ENCODE results near the gene PFKFB3. TPM values are rescaled to one million over a fixed set of nuclear protein-coding genes. Genes with fewer than 3 reads are reported as not detected.
"Not testable (repeated sequence)": the region's sequence is repeated elsewhere in the genome, so short reads cannot be mapped to it uniquely, and the experiment has no call there.

The PFKFB3 gene
- total RNA-seq, 1 experiment from 2014 or later, result 21.8 TPM

DNA sequence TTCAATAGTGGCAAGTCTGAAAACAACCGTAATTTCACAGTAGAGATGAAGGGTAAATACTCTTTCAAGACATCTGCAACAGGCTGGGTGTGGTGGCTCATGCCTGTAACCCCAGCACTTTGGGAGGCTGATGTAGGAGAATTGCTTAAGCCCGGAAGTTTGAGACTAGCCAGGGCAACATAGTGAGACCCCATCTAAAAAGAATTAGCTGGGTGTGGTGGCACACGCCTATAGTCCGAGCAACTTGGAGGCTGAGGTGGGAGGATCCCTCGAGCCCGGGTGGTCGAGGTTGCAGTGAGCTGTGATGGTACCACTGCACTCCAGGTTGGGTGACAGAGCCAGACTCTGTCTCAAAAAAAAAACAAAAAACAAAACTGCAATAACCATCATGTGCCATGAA is 71.8 kb downstream of the PFKFB3 start:
- H3K9me3 ChIP-seq (replicated peaks), result no peaks in the 10 kb centered on the region
- H3K4me1 ChIP-seq (replicated peaks), result peaks cover 22% of the 10 kb centered on the region
- H3K27me3 ChIP-seq (replicated peaks), result no peaks in the 10 kb centered on the region
- H3K27ac ChIP-seq, result peak overlapping the region; percentile 83
- DNase-seq (ENCODE audit: low read depth in 1 of 2, low spot score in 2 of 2), result no peak
- H3K36me3 ChIP-seq, result no peaks in the 10 kb centered on the region
- no peak overlapping the region for H3K4me3 ChIP-seq

GRCh38 chr10:6275022-6275997 is 72.6 kb downstream of the PFKFB3 start:
- DNase-seq (ENCODE audit: low read depth in 1 of 2, low spot score in 2 of 2), result peak; percentile 96 to 99
- Histone ChIP-seq H3K27me3 (replicated peaks) (no peaks in the 10 kb centered on the region), H3K4me3 (peak overlapping the region; percentile 26), H3K27ac (peak overlapping the region; percentile 83), H3K9me3 (replicated peaks) (0 out of 2 replicates have a peak, but pooled peaks cover 3% of the 10 kb centered on the region), H3K4me1 (replicated peaks) (peaks cover 30% of the 10 kb centered on the region), H3K36me3 (no peaks in the 10 kb centered on the region)

- no peak for DNase-seq (ENCODE audit: low read depth in 1 of 2, low spot score in 2 of 2)
- Histone ChIP-seq H3K4me1 (replicated peaks) (peaks cover 30% of the 10 kb centered on the region), H3K27ac (peak overlapping the region; percentile 83), H3K4me3 (no peak overlapping the region), H3K9me3 (replicated peaks) (0 out of 2 replicates have a peak, but pooled peaks cover 3% of the 10 kb centered on the region), H3K27me3 (replicated peaks) (no peaks in the 10 kb centered on the region), H3K36me3 (no peaks in the 10 kb centered on the region)
Measured at GRCh38 chr10:6276356-6276755, 73.6 kb downstream of the PFKFB3 start.

- DNase-seq (ENCODE audit: low read depth in 1 of 2, low spot score in 2 of 2), result no peak
- Histone ChIP-seq H3K36me3 (no peaks in the 10 kb centered on the region), H3K4me3 (no peak overlapping the region), H3K27ac (peak overlapping the region; percentile 34; the same call in 1 of the 2 replicates), H3K27me3 (replicated peaks) (no peaks in the 10 kb centered on the region), H3K9me3 (replicated peaks) (0 out of 2 replicates have a peak, but pooled peaks cover 3% of the 10 kb centered on the region), H3K4me1 (replicated peaks) (peaks cover 30% of the 10 kb centered on the region)
Measured at GRCh38 chr10:6278519-6279120, 75.9 kb downstream of the PFKFB3 start.

DNA sequence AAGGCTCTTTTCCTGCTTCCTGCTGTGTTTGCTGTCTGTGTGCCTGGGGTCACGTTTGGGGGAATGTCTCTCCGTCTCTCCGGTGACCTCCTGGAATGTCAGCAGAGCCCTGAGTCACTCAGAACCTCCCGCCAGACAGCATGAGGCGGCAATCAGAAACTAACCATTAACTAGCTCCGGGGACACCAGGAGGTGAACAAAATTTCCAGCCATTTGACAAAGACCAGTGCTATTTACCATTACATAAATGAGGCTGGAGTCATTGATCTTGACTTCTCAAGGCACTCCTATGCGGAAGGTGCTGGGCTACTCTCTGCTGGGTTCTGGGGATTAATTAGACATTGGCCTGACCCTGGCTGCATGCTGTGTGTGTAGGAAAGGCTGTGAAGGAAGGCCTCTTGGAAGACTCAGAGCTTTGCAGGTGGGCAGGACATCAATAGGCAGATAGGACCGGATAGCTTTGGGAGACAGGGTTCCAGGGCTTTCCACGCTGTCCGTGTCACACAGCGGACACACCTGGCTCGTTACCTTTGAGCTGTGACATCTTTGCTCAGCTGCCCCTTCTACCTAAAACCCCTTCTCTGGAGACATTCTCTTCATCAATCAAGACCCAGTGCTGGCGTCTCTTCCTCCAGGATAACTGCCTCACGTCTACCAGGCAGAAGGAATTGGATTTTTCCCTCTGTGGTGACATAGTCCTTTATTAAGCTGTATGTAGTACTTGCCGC is 77.0 kb downstream of the PFKFB3 start:
- DNase-seq (ENCODE audit: low read depth in 1 of 2, low spot score in 2 of 2), result peak; percentile 61 to 71
- 0 out of 2 replicates have a peak, but pooled peaks cover 3% of the 10 kb centered on the region for H3K9me3 ChIP-seq (replicated peaks)
- H3K27me3 ChIP-seq (replicated peaks), result no peaks in the 10 kb centered on the region

DNA sequence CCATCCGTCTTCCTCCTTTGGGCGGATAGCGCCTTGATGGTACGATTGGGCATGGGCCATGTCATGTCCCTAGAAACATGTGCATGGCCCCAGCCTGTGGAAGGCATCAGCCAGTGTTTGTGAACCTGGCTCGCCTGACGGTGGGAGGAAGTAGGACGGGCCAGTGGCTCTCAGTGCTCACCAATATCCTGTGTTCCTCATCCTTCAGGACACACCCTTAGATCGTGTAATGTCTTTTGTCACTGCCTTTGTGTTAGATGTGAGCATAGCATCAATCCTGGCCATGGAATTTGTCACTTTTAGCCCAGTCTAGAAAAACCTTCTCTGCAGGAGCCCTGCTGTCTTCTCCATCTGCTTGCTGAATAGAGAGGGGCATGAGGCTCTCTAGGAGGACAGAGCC is 77.6 kb downstream of the PFKFB3 start:
- Histone ChIP-seq H3K27ac (0 out of 2 replicates have a peak overlapping the region, but pooled peaks have one; percentile 22), H3K36me3 (no peaks in the 10 kb centered on the region)

More for the DNA sequence above, 77.0 kb downstream of the PFKFB3 start:
- H3K27ac ChIP-seq, result peak overlapping the region; percentile 34
- no peaks in the 10 kb centered on the region for H3K36me3 ChIP-seq
- H3K4me1 ChIP-seq (replicated peaks), result peaks cover 29% of the 10 kb centered on the region
- H3K4me3 ChIP-seq, result no peak overlapping the region

GRCh38 chr10:6282454-6282958 is 79.8 kb downstream of the PFKFB3 start:
- Histone ChIP-seq H3K9me3 (replicated peaks) (0 out of 2 replicates have a peak, but pooled peaks cover 3% of the 10 kb centered on the region), H3K4me3 (no peak overlapping the region), H3K4me1 (replicated peaks) (peaks cover 16% of the 10 kb centered on the region), H3K27me3 (replicated peaks) (no peaks in the 10 kb centered on the region), H3K27ac (no peak overlapping the region), H3K36me3 (no peaks in the 10 kb centered on the region)
- DNase-seq (ENCODE audit: low read depth in 1 of 2, low spot score in 2 of 2), result no peak

More for the DNA sequence above, 77.6 kb downstream of the PFKFB3 start:
- no peak overlapping the region for H3K4me3 ChIP-seq
- H3K27me3 ChIP-seq (replicated peaks), result no peaks in the 10 kb centered on the region
- DNase-seq (ENCODE audit: low read depth in 1 of 2, low spot score in 2 of 2), result no peak
- H3K4me1 ChIP-seq (replicated peaks), result peaks cover 24% of the 10 kb centered on the region
- 0 out of 2 replicates have a peak, but pooled peaks cover 3% of the 10 kb centered on the region for H3K9me3 ChIP-seq (replicated peaks)

DNA sequence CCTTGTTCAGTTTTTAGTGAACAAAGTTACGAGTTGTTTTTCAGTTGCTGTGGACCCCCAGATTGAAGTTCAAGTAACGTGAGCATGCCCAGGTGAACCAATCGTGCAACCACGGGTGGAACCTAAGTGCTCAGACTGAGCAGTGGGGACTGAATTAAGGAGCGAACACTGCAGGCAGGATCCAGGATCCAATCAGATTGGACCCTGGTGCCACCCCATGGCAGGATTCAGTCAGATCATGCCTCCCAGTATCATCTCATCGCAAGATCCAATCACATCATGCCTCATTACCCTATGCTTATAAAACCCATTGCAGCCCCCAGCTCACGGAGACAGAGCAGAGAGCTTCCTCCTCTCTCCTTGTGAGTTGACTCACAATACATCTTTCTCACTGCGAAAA is 80.9 kb downstream of the PFKFB3 start:
- H3K4me3 ChIP-seq, result no peak overlapping the region
- 0 out of 2 replicates have a peak, but pooled peaks cover 3% of the 10 kb centered on the region for H3K9me3 ChIP-seq (replicated peaks)
- peaks cover 16% of the 10 kb centered on the region for H3K4me1 ChIP-seq (replicated peaks)
- H3K27me3 ChIP-seq (replicated peaks), result no peaks in the 10 kb centered on the region
- H3K36me3 ChIP-seq, result no peaks in the 10 kb centered on the region
- no peak for DNase-seq (ENCODE audit: low read depth in 1 of 2, low spot score in 2 of 2)
- no peak overlapping the region for H3K27ac ChIP-seq

DNA sequence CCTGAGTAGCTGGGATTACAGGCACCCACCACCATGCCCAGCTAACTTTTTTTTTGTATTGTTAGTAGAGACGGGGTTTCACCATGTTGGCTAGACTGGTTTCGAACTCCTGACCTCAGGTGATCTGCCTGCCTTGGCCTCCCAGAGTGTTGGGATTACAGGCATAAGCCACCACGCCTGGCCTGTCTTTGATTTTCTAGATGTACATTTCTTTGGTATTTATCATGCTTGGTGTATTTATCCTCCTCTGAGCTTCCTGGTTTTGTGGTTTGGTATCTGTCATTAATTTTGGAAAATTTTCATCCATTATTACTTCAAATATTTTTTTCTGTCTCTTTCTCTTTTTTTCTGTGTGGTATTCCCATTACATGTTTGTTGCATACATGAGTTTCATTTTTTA is 87.9 kb downstream of the PFKFB3 start:
- not testable (repeated sequence) for H3K4me3 ChIP-seq; H3K9me3 ChIP-seq (replicated peaks); H3K36me3 ChIP-seq; H3K4me1 ChIP-seq (replicated peaks); DNase-seq (ENCODE audit: low read depth in 1 of 2, low spot score in 2 of 2); H3K27ac ChIP-seq; H3K27me3 ChIP-seq (replicated peaks)

DNA sequence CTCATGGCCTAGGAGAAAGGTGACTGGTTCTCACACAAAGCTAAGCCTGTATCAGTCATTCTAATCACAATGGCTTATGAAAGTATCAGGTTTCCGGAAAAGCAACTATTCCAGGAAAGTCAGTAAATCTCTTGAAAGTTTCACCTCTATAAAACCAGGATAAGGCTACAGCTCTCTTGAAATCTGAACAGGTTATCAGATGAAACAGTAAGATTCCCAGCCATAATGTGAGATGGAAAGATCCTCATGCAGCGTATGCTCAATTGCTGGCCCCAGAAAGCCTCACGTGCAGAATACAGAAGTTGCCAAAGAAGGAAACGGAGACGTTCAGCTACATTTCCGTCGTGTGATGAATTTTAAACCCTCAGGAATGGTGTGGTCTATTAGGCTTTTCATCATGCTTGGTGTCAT is 90.0 kb downstream of the PFKFB3 start:
- Histone ChIP-seq H3K27ac (no peak overlapping the region), H3K9me3 (replicated peaks) (no peaks in the 10 kb centered on the region; the same call in 1 of the 2 replicates), H3K36me3 (no peaks in the 10 kb centered on the region), H3K4me3 (no peak overlapping the region), H3K27me3 (replicated peaks) (no peaks in the 10 kb centered on the region), H3K4me1 (replicated peaks) (peaks cover 6% of the 10 kb centered on the region)
- no peak for DNase-seq (ENCODE audit: low read depth in 1 of 2, low spot score in 2 of 2)

DNA sequence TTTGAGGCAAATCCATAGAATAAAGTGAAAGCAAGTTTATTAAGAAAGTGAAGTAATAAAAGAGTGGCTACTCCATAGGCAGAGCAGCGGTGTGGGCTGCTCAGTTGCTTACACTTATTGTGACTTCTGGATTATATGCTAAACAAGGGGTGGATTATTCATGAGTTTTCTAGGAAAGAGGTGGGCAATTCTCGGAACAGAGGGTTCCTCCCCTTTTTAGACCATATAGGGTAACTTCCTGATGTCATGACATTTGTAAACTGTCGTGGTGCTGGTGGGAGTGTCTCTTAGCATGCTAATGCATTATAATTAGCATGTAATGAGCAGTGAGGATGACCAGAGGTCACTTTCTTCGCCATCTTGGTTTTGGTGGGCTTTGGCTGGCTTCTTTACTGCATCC is 93.7 kb downstream of the PFKFB3 start:
- not testable (repeated sequence) for H3K27me3 ChIP-seq (replicated peaks); DNase-seq (ENCODE audit: low read depth in 1 of 2, low spot score in 2 of 2); H3K36me3 ChIP-seq; H3K9me3 ChIP-seq (replicated peaks); H3K27ac ChIP-seq; H3K4me3 ChIP-seq
- H3K4me1 ChIP-seq (replicated peaks), result peaks cover 13% of the 10 kb centered on the region

DNA sequence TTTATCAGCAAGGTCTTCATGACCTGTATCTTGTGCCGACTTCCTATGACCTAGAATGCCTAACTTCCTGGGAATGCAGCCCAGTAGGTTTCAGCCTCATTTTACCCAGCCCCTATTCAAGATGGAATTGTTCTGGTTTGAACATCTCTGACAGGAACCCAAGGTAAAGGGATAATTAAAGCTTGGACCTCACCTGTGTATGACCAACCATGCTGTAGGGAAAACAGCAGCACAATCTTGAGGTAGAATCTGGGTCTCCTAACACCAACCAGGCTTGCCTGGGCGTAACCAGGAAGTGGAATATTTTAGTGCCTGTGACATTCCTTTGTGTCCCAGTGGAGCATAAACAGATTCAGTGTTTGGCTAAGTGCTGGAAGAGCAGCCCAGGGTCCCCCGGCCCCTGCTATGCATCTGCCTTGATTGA is 94.1 kb downstream of the PFKFB3 start:
- H3K27ac ChIP-seq, result no peak overlapping the region
- H3K9me3 ChIP-seq (replicated peaks), result no peaks in the 10 kb centered on the region; the same call in 1 of the 2 replicates
- no peaks in the 10 kb centered on the region for H3K27me3 ChIP-seq (replicated peaks)
- DNase-seq (ENCODE audit: low read depth in 1 of 2, low spot score in 2 of 2), result no peak
- peaks cover 13% of the 10 kb centered on the region for H3K4me1 ChIP-seq (replicated peaks)
- no peaks in the 10 kb centered on the region for H3K36me3 ChIP-seq
- no peak overlapping the region for H3K4me3 ChIP-seq

GRCh38 chr10:6297522-6297921 is 94.8 kb downstream of the PFKFB3 start:
- no peaks in the 10 kb centered on the region for H3K36me3 ChIP-seq
- peaks cover 13% of the 10 kb centered on the region for H3K4me1 ChIP-seq (replicated peaks)
- DNase-seq (ENCODE audit: low read depth in 1 of 2, low spot score in 2 of 2), result no peak
- no peaks in the 10 kb centered on the region; the same call in 1 of the 2 replicates for H3K9me3 ChIP-seq (replicated peaks)
- H3K27me3 ChIP-seq (replicated peaks), result no peaks in the 10 kb centered on the region
- no peak overlapping the region for H3K4me3 ChIP-seq
- H3K27ac ChIP-seq, result no peak overlapping the region

Measured in SJSA1 (cell line).